ENCODE data around the gene TRAF2.

GRCh38 chr9:136944212-136944518 lies 57.8 kb downstream of the TRAF2 start:
- no peak for TF ChIP-seq ZFP3 (CRISPR knock-in tag; IDR thresholded peaks at IDR 0.05)
- TF ChIP-seq SNAI2 (CRISPR knock-in tag; IDR thresholded peaks at IDR 0.05), result no peak
- no peak for TF ChIP-seq GLIS3 (CRISPR knock-in tag; IDR thresholded peaks at IDR 0.05)
- TF ChIP-seq PATZ1 (CRISPR knock-in tag; IDR thresholded peaks at IDR 0.05; ENCODE audit: borderline replicate concordance), result no peak
- TF ChIP-seq TSHZ2 (CRISPR knock-in tag; IDR thresholded peaks at IDR 0.05), result no peak
- TF ChIP-seq ESRRG (CRISPR knock-in tag; IDR thresholded peaks at IDR 0.05), result no peak
- TF ChIP-seq ARNTL (CRISPR knock-in tag; IDR thresholded peaks at IDR 0.05; ENCODE audit: borderline replicate concordance, low read depth), result no peak
- no peak for TF ChIP-seq ISL1 (CRISPR knock-in tag; IDR thresholded peaks at IDR 0.05)
- TF ChIP-seq CREB5 (CRISPR knock-in tag; IDR thresholded peaks at IDR 0.05; ENCODE audit: low read depth), result no peak
- TF ChIP-seq PPARA (CRISPR knock-in tag; IDR thresholded peaks at IDR 0.05; ENCODE audit: borderline replicate concordance), result no peak
- TF ChIP-seq RARB (CRISPR knock-in tag; IDR thresholded peaks at IDR 0.05), result no peak
